K562 (cell line): ENCODE results near the gene LPAR3. TPM values are rescaled to one million over a fixed set of nuclear protein-coding genes. Genes with fewer than 3 reads are reported as not detected.

Experiments used
- ARID1B ChIP-seq: fragments of 450-650 bp; IDR thresholded peaks from 2 replicates; pipeline ENCODE4 v1.6.1; 2016; ENCODE audit warnings: antibody characterized with exemption, mild to moderate bottlenecking, inconsistent platforms
- BDP1 ChIP-seq: IDR thresholded peaks from 3 replicates; pipeline ENCODE4 v1.6.1; 2011; ENCODE audit not compliant: insufficient read length, insufficient read depth
- CXXC5 ChIP-seq: fragments of 250-450 bp; sonication (Bioruptor Pico); IDR thresholded peaks from 2 replicates; pipeline ENCODE4 v1.8.0; 2022; ENCODE audit warnings: inconsistent platforms, mild to moderate bottlenecking, moderate library complexity
- IFI16 ChIP-seq: fragments of 250-450 bp; sonication (Bioruptor Pico); IDR thresholded peaks from 2 replicates; pipeline ENCODE4 v2.1.2; 2022; ENCODE audit warnings: mild to moderate bottlenecking, inconsistent platforms
- IRF9 ChIP-seq: fragments of 450-650 bp; IDR thresholded peaks from 2 replicates; pipeline ENCODE4 v1.6.1; 2016; ENCODE audit warnings: missing biosample characterization, missing genetic modification characterization
- KAT7 ChIP-seq: sonication (generic); formaldehyde crosslinking; IDR thresholded peaks from 2 replicates; pipeline ENCODE4 v1.8.0; 2022; ENCODE audit warnings: missing genetic modification reagents, mild to moderate bottlenecking, borderline replicate concordance
- MCM3 ChIP-seq: fragments of 450-650 bp; IDR thresholded peaks from 2 replicates; pipeline ENCODE4 v1.6.1; 2016
- NR4A1 ChIP-seq, 2 experiments: fragments of 250-450 bp in 1 of 2; fragments of 450-650 bp in 1 of 2; sonication (Bioruptor Pico) in 1 of 2; IDR thresholded peaks; 2 replicates each; pipeline versions ENCODE4 v1.4.0 to v1.6.1; 2016 to 2020; ENCODE audit warnings: mild to moderate bottlenecking in 2 of 2, missing compliant biosample characterization in 1 of 2, missing genetic modification characterization in 1 of 2, moderate library complexity in 1 of 2
- SMARCB1 ChIP-seq: IDR thresholded peaks from 2 replicates; pipeline ENCODE4 v1.6.1; 2011; ENCODE audit warnings: improper control_type of control experiment, low read depth; ENCODE audit not compliant: insufficient read length
- ZBTB26 ChIP-seq: fragments of 450-650 bp; formaldehyde crosslinking; IDR thresholded peaks from 2 replicates; pipeline ENCODE4 v1.4.0; 2022; ENCODE audit warnings: missing genetic modification characterization
- ZFP36 ChIP-seq: fragments of 150-350 bp; IDR thresholded peaks from 2 replicates; pipeline ENCODE4 v1.6.1; 2018; ENCODE audit warnings: low read length, low read depth; ENCODE audit not compliant: partially characterized antibody
- ZNF511 ChIP-seq: sonication (generic); formaldehyde crosslinking; IDR thresholded peaks from 2 replicates; pipeline ENCODE4 v1.8.0; 2022; ENCODE audit warnings: mild to moderate bottlenecking, missing genetic modification reagents
- polyA plus RNA-seq, 8 experiments: library from polyadenylated mRNA; depleted of rRNA in 4 of 8; stranded (reverse) in 5 of 8; unstranded in 3 of 8; fragments of >200 nt; fragmentation: Nextera tagmentation in 2 of 8; fragmentation: Illumina TruSeq in 1 of 8; extraction: Ambion mirVana in 2 of 8; extraction: Trizol in 1 of 8; gene quantifications; 2 replicates each; pipeline versions ENCODE4 v1.2.1 to v1.2.3, GENCODE V29; 2011 to 2014; ENCODE audit warnings: inconsistent platforms in 1 of 8, missing spikeins in 1 of 8
- total RNA-seq, 7 experiments: library from RNA; depleted of rRNA in 6 of 7; stranded (reverse); fragments of >200 nt in 6 of 7; fragmentation: Illumina TruSeq in 2 of 7; extraction: Trizol in 2 of 7; gene quantifications; 2 replicates each; pipeline versions ENCODE4 v1.2.1 to v1.2.3, GENCODE V29; 2011 to 2021; ENCODE audit warnings: low replicate concordance in 1 of 7
- TF ChIP-seq, protein P1 (sequence below): fragments of 450-650 bp; IDR thresholded peaks from 2 replicates; pipeline ENCODE4 v1.6.1; 2016; ENCODE audit warnings: mild to moderate bottlenecking, moderate library complexity

Gene LPAR3
- total and polyA plus RNA-seq, 9 of the 15 experiments (the other 6 are each of a cell fraction or from before 2014, with no cell fraction given) = 0.11 TPM; not detected in 8

GRCh38 chr1:84781946-84782771 is 110.8 kb downstream of the LPAR3 start (continued):
- TF ChIP-seq ZNF511 (CRISPR knock-in tag) (no peak), SMARCB1 (no peak), ZBTB26 (no peak), IFI16 (CRISPR knock-in tag) (no peak), NR4A1 (CRISPR knock-in tag; IDR thresholded peaks at IDR 0.05) (no peak), NR4A1 (tag; IDR thresholded peaks at IDR 0.05) (no peak), IRF9 (tag) (no peak), MCM3 (no peak), CXXC5 (CRISPR knock-in tag) (0 out of 2 replicates have a peak, but pooled peaks have one; percentile 18), KAT7 (no peak), ARID1B (no peak), ZFP36 (no peak), BDP1 (no peak)
- TF ChIP-seq, protein P1, sequence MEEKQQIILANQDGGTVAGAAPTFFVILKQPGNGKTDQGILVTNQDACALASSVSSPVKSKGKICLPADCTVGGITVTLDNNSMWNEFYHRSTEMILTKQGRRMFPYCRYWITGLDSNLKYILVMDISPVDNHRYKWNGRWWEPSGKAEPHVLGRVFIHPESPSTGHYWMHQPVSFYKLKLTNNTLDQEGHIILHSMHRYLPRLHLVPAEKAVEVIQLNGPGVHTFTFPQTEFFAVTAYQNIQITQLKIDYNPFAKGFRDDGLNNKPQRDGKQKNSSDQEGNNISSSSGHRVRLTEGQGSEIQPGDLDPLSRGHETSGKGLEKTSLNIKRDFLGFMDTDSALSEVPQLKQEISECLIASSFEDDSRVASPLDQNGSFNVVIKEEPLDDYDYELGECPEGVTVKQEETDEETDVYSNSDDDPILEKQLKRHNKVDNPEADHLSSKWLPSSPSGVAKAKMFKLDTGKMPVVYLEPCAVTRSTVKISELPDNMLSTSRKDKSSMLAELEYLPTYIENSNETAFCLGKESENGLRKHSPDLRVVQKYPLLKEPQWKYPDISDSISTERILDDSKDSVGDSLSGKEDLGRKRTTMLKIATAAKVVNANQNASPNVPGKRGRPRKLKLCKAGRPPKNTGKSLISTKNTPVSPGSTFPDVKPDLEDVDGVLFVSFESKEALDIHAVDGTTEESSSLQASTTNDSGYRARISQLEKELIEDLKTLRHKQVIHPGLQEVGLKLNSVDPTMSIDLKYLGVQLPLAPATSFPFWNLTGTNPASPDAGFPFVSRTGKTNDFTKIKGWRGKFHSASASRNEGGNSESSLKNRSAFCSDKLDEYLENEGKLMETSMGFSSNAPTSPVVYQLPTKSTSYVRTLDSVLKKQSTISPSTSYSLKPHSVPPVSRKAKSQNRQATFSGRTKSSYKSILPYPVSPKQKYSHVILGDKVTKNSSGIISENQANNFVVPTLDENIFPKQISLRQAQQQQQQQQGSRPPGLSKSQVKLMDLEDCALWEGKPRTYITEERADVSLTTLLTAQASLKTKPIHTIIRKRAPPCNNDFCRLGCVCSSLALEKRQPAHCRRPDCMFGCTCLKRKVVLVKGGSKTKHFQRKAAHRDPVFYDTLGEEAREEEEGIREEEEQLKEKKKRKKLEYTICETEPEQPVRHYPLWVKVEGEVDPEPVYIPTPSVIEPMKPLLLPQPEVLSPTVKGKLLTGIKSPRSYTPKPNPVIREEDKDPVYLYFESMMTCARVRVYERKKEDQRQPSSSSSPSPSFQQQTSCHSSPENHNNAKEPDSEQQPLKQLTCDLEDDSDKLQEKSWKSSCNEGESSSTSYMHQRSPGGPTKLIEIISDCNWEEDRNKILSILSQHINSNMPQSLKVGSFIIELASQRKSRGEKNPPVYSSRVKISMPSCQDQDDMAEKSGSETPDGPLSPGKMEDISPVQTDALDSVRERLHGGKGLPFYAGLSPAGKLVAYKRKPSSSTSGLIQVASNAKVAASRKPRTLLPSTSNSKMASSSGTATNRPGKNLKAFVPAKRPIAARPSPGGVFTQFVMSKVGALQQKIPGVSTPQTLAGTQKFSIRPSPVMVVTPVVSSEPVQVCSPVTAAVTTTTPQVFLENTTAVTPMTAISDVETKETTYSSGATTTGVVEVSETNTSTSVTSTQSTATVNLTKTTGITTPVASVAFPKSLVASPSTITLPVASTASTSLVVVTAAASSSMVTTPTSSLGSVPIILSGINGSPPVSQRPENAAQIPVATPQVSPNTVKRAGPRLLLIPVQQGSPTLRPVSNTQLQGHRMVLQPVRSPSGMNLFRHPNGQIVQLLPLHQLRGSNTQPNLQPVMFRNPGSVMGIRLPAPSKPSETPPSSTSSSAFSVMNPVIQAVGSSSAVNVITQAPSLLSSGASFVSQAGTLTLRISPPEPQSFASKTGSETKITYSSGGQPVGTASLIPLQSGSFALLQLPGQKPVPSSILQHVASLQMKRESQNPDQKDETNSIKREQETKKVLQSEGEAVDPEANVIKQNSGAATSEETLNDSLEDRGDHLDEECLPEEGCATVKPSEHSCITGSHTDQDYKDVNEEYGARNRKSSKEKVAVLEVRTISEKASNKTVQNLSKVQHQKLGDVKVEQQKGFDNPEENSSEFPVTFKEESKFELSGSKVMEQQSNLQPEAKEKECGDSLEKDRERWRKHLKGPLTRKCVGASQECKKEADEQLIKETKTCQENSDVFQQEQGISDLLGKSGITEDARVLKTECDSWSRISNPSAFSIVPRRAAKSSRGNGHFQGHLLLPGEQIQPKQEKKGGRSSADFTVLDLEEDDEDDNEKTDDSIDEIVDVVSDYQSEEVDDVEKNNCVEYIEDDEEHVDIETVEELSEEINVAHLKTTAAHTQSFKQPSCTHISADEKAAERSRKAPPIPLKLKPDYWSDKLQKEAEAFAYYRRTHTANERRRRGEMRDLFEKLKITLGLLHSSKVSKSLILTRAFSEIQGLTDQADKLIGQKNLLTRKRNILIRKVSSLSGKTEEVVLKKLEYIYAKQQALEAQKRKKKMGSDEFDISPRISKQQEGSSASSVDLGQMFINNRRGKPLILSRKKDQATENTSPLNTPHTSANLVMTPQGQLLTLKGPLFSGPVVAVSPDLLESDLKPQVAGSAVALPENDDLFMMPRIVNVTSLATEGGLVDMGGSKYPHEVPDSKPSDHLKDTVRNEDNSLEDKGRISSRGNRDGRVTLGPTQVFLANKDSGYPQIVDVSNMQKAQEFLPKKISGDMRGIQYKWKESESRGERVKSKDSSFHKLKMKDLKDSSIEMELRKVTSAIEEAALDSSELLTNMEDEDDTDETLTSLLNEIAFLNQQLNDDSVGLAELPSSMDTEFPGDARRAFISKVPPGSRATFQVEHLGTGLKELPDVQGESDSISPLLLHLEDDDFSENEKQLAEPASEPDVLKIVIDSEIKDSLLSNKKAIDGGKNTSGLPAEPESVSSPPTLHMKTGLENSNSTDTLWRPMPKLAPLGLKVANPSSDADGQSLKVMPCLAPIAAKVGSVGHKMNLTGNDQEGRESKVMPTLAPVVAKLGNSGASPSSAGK = no peak
